ENCODE results near the gene INHBB.
"Not testable (repeated sequence)": the region's sequence is repeated elsewhere in the genome, so short reads cannot be mapped to it uniquely, and the experiment has no call there.

INHBB gene

DNA sequence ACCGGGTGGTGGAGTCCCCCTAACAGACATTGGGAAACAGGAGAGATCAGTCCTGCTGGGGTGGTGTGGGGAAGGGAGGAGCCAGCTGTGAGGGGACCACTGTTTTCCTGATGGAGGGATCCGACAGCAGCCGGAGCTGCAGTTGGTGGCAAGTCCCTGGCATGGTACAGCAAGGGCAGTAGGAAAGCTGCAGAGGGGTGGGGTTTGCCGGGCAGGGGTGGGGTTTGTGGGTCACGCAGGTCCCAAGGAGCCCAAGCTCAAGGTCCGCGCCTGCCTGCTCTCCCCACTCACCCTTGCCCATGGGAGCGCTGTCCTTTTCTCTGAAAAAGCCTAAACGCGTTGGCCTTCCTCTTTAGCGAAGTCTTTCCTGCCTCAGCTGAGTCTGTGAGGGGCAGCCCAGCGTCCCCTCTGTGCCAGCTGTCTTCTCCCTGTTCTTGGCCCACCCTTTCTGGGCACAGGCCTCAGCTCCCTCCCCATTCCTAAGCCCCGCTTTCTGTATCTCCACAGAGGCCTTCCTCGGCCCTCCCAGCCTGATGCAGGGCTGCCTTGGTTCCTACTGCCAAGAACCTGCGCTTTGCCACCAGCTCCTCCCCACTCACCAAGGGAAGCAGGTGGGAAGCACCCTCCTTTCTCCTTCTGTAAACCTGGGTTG lies 29.3 kb upstream of the INHBB start:
- no peak for DNase-seq

DNA sequence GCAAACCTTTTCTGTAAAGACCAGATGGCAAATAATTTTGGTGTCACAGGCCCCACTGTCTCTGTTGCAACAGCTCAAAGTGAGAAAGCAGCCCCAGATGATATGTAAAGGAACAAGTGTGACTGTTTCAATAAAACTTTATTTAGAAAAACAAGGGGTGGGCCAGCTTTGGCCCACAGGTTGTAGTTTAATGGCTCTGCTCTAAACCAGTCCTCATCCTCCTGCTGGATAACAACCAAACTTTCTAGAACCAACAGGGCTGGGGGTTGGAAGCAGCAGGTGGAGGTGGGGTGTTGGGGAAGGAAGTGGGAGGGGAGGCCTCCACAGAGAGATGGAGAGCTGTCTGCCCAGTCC lies 28.8 kb upstream of the INHBB start:
- DNase-seq = no peak

DNA sequence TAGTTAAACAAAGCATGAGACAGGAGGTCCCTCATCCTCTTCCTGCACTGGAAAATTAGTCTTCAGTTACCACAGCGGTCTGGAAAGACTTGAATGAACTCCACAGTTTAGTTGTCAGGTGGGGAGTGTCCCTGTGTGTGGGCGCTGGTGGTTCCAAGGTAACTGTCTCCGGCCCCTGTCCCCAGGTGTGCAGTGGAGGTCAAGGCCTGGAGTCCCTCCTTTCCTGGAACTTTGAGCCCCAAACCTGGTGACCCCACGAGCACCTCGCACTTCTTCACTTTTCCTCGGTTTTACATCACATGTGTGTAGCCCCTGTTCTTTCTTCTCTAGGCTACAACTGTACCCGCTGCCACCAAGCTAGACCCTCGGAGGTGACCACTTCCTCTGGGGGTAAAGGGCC lies 28.0 kb upstream of the INHBB start:
- no peak for DNase-seq

DNA sequence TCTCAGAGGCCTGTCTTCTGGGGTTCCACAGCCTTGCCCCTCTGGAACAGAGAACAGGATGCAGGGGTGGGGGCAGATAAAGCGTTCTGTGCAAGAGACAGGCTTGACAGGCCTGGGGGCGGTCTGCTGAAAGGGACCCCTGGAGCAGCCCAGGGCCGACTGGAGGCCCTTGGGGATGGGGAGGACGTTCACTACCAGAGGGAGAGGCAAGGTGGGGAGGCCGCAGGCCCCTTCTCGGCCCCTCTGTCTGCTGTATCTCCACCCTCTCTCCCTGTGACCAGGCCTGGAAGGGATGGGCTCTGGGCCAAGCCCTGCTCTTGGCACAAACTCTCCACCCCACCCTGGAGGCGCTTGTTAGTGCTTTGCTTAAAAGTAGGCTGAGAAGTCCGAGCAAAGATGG lies 27.3 kb upstream of the INHBB start:
- no peak for DNase-seq

- no peak for DNase-seq
Measured at GRCh38 chr2:120319123-120319522, 26.8 kb upstream of the INHBB start.

DNA sequence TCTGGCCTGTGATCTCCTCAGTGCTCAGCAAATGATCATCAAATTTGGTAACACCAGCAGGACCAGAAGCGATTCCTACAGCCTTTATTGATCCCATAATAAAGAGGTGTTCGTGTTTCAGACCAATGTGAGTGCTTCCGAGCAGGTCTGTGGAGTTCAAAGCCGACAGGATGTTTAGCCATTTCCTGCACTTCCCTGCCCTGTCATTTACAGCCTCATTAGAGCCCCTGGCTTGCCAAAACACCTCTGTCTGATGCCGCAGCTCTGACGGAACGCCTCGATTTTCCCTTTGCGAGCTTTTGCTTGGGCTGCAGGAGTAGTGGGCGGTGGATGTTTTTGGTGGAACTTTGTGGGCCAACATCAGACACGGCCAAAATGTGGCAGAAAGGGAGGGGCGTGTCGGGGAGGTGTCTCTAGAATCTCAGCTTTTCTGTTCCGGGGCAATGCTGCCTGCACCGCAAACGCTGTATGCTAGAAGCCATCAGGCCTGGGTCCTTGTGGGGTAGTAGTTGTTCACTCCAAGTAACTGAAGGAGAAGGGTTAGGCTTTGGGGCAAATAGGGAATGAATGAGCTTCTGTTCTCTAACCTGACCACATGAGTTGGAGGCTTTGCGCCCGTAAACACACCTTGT lies 26.1 kb upstream of the INHBB start:
- DNase-seq = no peak

DNA sequence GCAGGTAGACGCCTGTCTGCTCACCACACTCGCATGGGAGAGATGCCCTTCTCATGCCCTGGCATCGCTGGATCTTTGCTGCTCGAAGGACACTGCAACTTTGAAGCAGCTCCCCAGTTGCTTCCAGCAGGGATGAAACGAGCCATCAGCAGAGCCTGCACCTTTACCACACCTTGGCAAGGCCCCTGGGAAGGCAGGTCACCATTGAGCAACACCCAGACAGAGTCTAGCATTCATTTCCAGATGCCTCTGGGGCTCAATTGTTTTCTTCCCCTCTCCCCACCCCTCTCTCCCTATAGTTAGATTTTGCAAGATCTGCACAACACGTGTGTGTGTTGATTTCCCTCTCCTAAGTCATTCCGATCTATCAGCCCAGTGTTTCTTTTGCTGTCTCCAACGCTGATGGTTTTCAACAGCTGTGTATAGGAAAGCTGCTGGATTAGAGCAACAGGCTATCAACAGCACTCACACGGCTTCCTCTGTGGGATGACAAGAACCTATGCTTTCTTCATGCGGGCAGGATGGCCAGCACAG lies 25.6 kb upstream of the INHBB start:
- DNase-seq = peak; percentile 40

GRCh38 chr2:120320887-120321556 lies 24.9 kb upstream of the INHBB start:
- DNase-seq = not testable (repeated sequence)

GRCh38 chr2:120321721-120322284 lies 24.1 kb upstream of the INHBB start:
- no peak for DNase-seq

- no peak for DNase-seq
Measured at GRCh38 chr2:120322329-120322728, 23.6 kb upstream of the INHBB start.

DNA sequence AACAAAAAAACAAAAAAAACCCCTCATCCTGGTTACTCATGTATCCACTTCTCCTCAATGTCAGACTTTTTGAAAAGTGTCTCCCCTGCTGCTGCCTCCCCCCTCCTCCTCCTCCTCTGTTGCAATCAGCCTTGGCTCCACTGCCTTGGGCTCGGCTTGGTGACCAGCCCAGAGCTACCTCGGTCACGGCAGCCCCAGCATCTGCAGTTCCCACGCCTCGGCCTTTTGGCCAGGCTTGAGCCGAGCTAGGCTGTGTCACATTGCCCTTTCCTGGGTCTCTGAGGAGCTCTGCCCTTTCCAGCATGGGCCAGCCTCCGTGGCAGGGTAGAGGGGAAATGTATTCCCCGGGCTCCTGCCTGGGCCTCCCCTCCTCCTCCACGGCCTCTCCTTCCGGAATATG lies 22.7 kb upstream of the INHBB start:
- no peak for DNase-seq

DNA sequence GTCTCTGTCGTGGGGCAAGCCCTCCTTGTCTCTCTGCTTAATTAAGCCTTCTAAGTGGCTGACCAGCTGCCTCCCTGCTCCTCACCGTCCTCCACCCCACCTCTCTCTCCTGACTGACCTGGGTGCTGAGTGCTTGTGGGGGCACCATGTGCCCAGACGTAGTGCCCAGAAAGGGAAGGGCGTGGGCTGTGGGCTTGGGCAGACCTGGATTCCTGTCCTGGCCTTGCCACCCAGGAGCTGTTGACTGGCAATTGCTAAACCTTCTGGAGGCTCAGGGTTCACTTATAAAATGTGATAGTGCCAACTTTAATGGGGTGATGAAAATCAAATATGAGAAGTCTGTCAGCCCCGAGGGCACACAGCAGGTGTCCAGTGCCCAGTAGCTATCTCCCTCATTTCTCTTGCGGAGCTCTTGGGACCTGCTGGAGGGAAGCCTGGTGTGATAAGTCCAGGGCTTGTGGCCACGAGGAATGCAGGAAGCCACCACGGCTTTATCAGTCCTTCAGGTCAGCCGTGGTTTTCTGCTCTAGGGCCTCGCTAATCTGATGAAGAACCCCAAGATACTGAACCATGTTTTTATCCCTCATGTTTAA lies 22.0 kb upstream of the INHBB start:
- DNase-seq = no peak

DNA sequence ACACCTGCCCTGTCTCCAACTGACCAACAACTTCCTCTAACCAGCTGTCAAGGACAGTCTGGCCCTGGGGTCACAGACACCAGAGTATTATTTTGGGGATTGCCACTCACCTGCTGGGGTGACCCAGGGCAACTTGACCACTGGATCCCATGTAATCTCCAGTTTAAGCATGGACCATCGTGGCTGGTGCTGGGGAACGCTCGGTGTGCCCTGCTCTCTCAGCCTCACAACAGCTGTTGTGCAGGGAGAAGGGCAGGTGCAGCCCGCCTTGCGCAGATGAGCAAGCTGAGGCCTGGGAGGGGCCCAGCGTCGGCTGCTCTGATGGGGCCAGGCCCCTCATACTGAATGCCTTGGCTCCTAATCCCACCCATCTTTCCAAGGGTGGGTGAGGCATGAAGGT lies 21.0 kb upstream of the INHBB start:
- no peak for DNase-seq

- no peak for DNase-seq
Measured at GRCh38 chr2:120326066-120326465, 19.9 kb upstream of the INHBB start.

DNA sequence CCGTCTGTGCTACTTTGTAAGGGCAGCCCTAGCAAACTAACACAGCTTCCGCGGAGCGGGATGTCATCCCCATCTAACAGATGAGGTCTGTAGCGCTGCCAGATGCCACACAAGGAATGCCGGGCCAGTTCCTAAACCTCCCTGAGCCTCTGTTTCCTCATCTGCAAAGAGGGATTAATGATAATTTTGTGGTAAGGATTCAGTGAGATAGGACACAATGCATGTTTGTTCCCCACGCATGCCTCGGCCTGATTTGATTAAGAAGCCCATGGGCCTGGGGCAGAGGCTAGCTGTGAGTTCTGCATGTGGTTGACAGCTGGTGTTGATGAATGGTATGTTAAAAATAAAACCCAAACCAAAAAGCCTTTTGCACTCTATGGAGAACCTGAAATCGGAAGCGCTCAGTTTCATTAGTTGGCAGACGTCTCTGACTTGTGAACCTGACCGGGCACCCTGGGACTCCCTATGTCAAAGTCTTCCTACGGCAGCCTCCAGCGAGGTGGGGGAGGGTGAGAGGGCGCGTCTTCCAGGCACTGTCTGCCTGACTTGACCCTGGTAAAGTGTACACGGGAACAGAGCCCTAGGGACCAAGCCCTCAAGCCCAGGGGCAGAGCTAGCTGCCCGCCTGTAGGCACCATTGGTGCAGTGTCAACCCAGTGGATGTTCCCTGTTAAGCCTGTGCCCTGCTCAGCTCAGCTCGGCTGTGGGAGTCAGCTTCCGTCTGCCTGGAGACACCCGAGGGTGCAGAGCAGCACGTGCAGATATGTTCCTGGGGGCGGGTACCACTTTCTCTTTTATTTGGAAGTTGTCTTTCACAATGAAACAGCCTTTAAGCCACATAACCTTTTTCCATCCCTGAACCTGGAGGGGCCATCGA lies 14.8 kb upstream of the INHBB start:
- peak; percentile 87 for DNase-seq

DNA sequence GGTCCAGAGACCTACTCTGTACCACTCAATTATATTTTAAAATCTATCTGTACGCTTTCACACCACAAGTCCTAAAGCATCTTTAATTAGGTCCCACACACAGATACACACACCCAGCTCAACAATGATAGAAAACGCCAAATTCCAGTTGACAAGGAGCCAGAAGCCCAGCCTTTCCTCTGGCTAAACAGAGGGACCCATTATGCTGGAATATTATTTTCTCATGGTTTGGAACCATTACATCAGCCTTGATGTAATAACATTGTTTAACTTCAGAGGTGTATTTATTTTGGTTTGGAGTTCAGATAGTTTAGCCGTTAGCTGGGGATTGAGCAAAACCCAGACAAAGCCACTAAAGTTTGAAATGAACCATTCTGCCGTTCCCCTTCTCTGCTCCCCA lies 14.0 kb upstream of the INHBB start:
- no peak for DNase-seq

- DNase-seq = no peak
Measured at GRCh38 chr2:120332384-120332783, 13.6 kb upstream of the INHBB start.

- no peak for DNase-seq
Measured at GRCh38 chr2:120334068-120334467, 11.9 kb upstream of the INHBB start.

GRCh38 chr2:120336749-120337148 lies 9.2 kb upstream of the INHBB start:
- DNase-seq = no peak

DNA sequence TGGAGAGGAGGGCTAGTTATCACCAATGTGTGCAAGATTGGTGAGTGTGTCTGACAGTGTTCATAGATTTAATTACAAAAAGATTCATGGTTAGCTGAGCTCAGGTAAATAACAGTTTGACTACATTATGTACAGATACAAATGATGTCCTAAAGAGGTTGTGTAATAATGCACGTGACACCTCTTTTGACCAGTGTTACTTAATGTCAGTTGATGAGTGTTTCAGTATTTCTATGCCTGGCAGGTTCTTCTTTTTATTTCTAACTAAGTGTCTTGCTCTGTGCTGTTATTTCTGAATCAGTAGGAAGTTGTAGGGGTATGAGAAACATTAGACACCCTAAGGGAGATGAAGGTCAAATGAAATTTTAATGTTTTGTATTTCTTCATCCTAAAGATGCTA lies 7.9 kb upstream of the INHBB start:
- no peak for DNase-seq

GRCh38 chr2:120341977-120342376 lies 4.0 kb upstream of the INHBB start:
- no peak for DNase-seq

- peak; percentile 81 for DNase-seq
Measured at GRCh38 chr2:120342446-120342845, 3.5 kb upstream of the INHBB start.

DNA sequence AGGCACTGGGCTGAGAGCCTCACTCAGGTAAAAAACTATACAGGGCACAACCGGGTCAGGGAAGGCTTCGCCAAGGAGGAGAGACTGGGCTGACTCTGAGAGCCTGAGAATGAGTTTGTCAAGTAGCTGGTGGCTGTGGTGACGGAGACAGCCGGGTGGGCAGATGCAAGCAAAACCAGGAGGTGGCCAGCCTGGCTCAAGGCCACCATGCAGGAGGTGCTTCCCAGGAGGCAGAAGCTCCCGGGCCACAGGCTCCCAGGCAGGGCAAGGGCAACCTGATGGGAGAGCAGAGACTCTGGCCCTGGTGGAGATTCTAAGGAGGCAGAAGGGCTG lies 2.9 kb upstream of the INHBB start:
- peak; percentile 49 for DNase-seq

Measured in NCI-H82 (cell line).